ENCODE data around the gene JADE2. TPM values are rescaled to one million over a fixed set of nuclear protein-coding genes. Genes with fewer than 3 reads are reported as not detected.

Gene JADE2
- total and polyA plus RNA-seq, 2 donors (not counting 3 experiments of a cell fraction or from before 2014, with no cell fraction given), result 11.6 to 31.1 TPM

DNA sequence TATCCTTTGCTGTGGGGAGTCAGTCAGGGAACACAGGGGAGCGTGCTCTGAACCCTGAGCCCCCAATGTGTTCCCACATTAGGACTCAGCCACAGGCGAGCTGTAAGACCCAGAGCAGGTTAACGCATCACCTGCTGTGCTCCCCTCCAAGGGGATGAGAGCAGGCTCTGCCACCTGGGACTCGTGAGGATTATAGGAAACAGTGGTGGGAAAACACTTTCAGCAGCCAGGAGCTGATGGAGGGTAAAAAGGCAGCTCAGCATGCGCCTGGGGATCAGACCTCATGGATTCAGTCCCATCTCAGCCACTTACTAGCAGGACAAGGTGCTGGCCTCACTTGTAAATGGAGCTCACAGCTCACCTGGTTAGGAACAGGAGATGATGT lies 9.2 kb downstream of the JADE2 start:
- no peak overlapping the region for H3K9ac ChIP-seq (replicated peaks; ENCODE audit: extremely low read depth, insufficient read depth, low read length)
- POLR2A ChIA-PET, result no interaction called here
- FAIRE-seq, result no peak

GRCh38 chr5:134536876-134537275 lies 11.4 kb downstream of the JADE2 start:
- Histone ChIP-seq H3K27me3 (ENCODE audit: control insufficient read depth in 2 of 2, insufficient read depth in 2 of 2, low read length in 2 of 2) (no peaks in the 10 kb centered on the region), H3K4me3 (replicated peaks in 1 of 3; ENCODE audit: insufficient read depth in 1 of 3, low read depth in 1 of 3, low read length in 3 of 3) (no peak overlapping the region), H4K20me1 (replicated peaks; ENCODE audit: control insufficient read depth, extremely low read depth, insufficient read depth, low read length) (no peaks in the 10 kb centered on the region), H3K9ac (replicated peaks; ENCODE audit: extremely low read depth, insufficient read depth, low read length) (no peak overlapping the region), H3K9me3 (replicated peaks; ENCODE audit: control insufficient read depth, insufficient read depth, low read length) (no peaks in the 10 kb centered on the region), H3K4me1 (ENCODE audit: control insufficient read depth, extremely low read depth, insufficient read depth, low read length) (no peaks in the 10 kb centered on the region), H3K4me2 (ENCODE audit: insufficient read depth, low read length) (no peak overlapping the region), H2AFZ (ENCODE audit: low read depth, low read length) (no peak overlapping the region), H3K27ac (ENCODE audit: insufficient read depth, low read depth, low read length) (no peak overlapping the region), H3K9me1 (replicated peaks; ENCODE audit: control insufficient read depth, extremely low read depth, insufficient read depth, low read length) (no peaks in the 10 kb centered on the region), H3K36me3 (ENCODE audit: control insufficient read depth in 2 of 2, extremely low read depth in 1 of 2, insufficient read depth in 2 of 2, low read length in 2 of 2) (peaks cover 3 to 14% of the 10 kb centered on the region in 2 experiments), H3K79me2 (ENCODE audit: control insufficient read depth, insufficient read depth, low read length) (peaks cover 9% of the 10 kb centered on the region)
- dilution Hi-C loops (cut with MboI; ENCODE audit: extremely low pct_ligation_motif_present, low sequenced_read_pairs) (no loop called here), intact Hi-C loops (cut with micrococcal nuclease) (no loop called here)
- DNase-seq (ENCODE audit: low read depth, low spot score) (no peak), FAIRE-seq (no peak)
- no TSS peak for BruUV-seq (replicated peaks)
- TF ChIP-seq EZH2 (IDR thresholded peaks at IDR 0.05; ENCODE audit: borderline replicate concordance, low read depth, low read length, severe bottlenecking), result no peak
- TF ChIP-seq MAX (IDR thresholded peaks at IDR 0.05; ENCODE audit: insufficient read depth, insufficient read length), result no peak
- no peak for TF ChIP-seq POLR2AphosphoS5 (IDR thresholded peaks at IDR 0.05; ENCODE audit: insufficient read depth, low read depth, low read length)
- no peak for TF ChIP-seq GATA2 (IDR thresholded peaks at IDR 0.05; ENCODE audit: insufficient read depth, insufficient read length, low read depth, low read length)
- no peak for TF ChIP-seq JUN (IDR thresholded peaks at IDR 0.05; ENCODE audit: borderline replicate concordance, insufficient read depth, insufficient read length, low read depth)
- TF ChIP-seq MYC (IDR thresholded peaks at IDR 0.05; ENCODE audit: low read depth, low read length), result no peak
- TF ChIP-seq, protein P1, sequence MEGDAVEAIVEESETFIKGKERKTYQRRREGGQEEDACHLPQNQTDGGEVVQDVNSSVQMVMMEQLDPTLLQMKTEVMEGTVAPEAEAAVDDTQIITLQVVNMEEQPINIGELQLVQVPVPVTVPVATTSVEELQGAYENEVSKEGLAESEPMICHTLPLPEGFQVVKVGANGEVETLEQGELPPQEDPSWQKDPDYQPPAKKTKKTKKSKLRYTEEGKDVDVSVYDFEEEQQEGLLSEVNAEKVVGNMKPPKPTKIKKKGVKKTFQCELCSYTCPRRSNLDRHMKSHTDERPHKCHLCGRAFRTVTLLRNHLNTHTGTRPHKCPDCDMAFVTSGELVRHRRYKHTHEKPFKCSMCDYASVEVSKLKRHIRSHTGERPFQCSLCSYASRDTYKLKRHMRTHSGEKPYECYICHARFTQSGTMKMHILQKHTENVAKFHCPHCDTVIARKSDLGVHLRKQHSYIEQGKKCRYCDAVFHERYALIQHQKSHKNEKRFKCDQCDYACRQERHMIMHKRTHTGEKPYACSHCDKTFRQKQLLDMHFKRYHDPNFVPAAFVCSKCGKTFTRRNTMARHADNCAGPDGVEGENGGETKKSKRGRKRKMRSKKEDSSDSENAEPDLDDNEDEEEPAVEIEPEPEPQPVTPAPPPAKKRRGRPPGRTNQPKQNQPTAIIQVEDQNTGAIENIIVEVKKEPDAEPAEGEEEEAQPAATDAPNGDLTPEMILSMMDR (IDR thresholded peaks at IDR 0.05; ENCODE audit: extremely low read depth in 1 of 2, insufficient read depth in 1 of 2, low read depth in 1 of 2, low read length in 2 of 2), result no peak
- TF ChIP-seq FOS (IDR thresholded peaks at IDR 0.05; ENCODE audit: borderline replicate concordance, insufficient read depth, low read length), result no peak
- ChIA-PET POLR2A (no interaction called here), CTCF (interaction anchor here (1.2 to 3.4 kb wide), 2 partner anchors 9 to 11 kb away, joined by 3 to 14 read pairs; no protein-coding TSS in a partner anchor)

More for the DNA sequence above, 9.2 kb downstream of the JADE2 start:
- TF ChIP-seq, protein P1 (IDR thresholded peaks at IDR 0.05; ENCODE audit: extremely low read depth in 1 of 2, insufficient read depth in 1 of 2, low read depth in 1 of 2, low read length in 2 of 2), result no peak
- CTCF ChIA-PET, result interaction anchor here (1.4 to 1.5 kb wide), 2 partner anchors 12 to 43 kb away, joined by 3 to 5 read pairs; no protein-coding TSS in a partner anchor
- peaks cover 23% of the 10 kb centered on the region for H3K79me2 ChIP-seq (ENCODE audit: control insufficient read depth, insufficient read depth, low read length)
- no peak overlapping the region for H3K4me2 ChIP-seq (ENCODE audit: insufficient read depth, low read length)
- H3K27me3 ChIP-seq (ENCODE audit: control insufficient read depth in 2 of 2, insufficient read depth in 2 of 2, low read length in 2 of 2), result no peaks in the 10 kb centered on the region
- H3K4me1 ChIP-seq (ENCODE audit: control insufficient read depth, extremely low read depth, insufficient read depth, low read length), result no peaks in the 10 kb centered on the region
- H2AFZ ChIP-seq (ENCODE audit: low read depth, low read length), result no peak overlapping the region
- no TSS peak for BruUV-seq (replicated peaks)
- no peak overlapping the region for H3K27ac ChIP-seq (ENCODE audit: insufficient read depth, low read depth, low read length)
- intact Hi-C loops (cut with micrococcal nuclease) (no loop called here), dilution Hi-C loops (cut with MboI; ENCODE audit: extremely low pct_ligation_motif_present, low sequenced_read_pairs) (no loop called here)
- peaks cover 3 to 11% of the 10 kb centered on the region in 2 experiments for H3K36me3 ChIP-seq (ENCODE audit: control insufficient read depth in 2 of 2, extremely low read depth in 1 of 2, insufficient read depth in 2 of 2, low read length in 2 of 2)
- no peaks in the 10 kb centered on the region for H4K20me1 ChIP-seq (replicated peaks; ENCODE audit: control insufficient read depth, extremely low read depth, insufficient read depth, low read length)
- no peak for DNase-seq (ENCODE audit: low read depth, low spot score)
- H3K4me3 ChIP-seq (replicated peaks in 1 of 3; ENCODE audit: insufficient read depth in 1 of 3, low read depth in 1 of 3, low read length in 3 of 3), result no peak overlapping the region
- no peaks in the 10 kb centered on the region for H3K9me3 ChIP-seq (replicated peaks; ENCODE audit: control insufficient read depth, insufficient read depth, low read length)
- no peaks in the 10 kb centered on the region for H3K9me1 ChIP-seq (replicated peaks; ENCODE audit: control insufficient read depth, extremely low read depth, insufficient read depth, low read length)
